NCI-H146 (cell line): ENCODE measurements around the gene SDK1.
"Not testable (repeated sequence)": the region's sequence is repeated elsewhere in the genome, so short reads cannot be mapped to it uniquely, and the experiment has no call there.

Source experiments
- DNase-seq: peaks from one replicate; lab custom pipeline; 2025; lab: John Stamatoyannopoulos, UW

SDK1 gene

GRCh38 chr7:4233621-4234497 is 932.8 kb downstream of the SDK1 start:
- DNase-seq = no peak

- DNase-seq = no peak
Measured at GRCh38 chr7:4234498-4234855, 933.4 kb downstream of the SDK1 start.

- DNase-seq = no peak
Measured at GRCh38 chr7:4234886-4235285, 933.8 kb downstream of the SDK1 start.

- DNase-seq = no peak
Measured at GRCh38 chr7:4235596-4235995, 934.5 kb downstream of the SDK1 start.

- no peak for DNase-seq
Measured at GRCh38 chr7:4236389-4236788, 935.3 kb downstream of the SDK1 start.

GRCh38 chr7:4236873-4237272 is 935.8 kb downstream of the SDK1 start:
- DNase-seq = not testable (repeated sequence)

- DNase-seq = no peak
Measured at GRCh38 chr7:4237296-4238235, 936.5 kb downstream of the SDK1 start.

GRCh38 chr7:4238861-4239260 is 937.8 kb downstream of the SDK1 start:
- DNase-seq = no peak

GRCh38 chr7:4240042-4240441 is 939.0 kb downstream of the SDK1 start:
- no peak for DNase-seq

- DNase-seq = no peak
Measured at GRCh38 chr7:4240520-4241303, 939.7 kb downstream of the SDK1 start.

- DNase-seq = no peak
Measured at GRCh38 chr7:4241304-4241612, 940.2 kb downstream of the SDK1 start.

- DNase-seq = no peak
Measured at GRCh38 chr7:4241791-4242190, 940.7 kb downstream of the SDK1 start.

GRCh38 chr7:4242706-4243105 is 941.7 kb downstream of the SDK1 start:
- DNase-seq = no peak

GRCh38 chr7:4244041-4244440 is 943.0 kb downstream of the SDK1 start:
- no peak for DNase-seq

- DNase-seq = no peak
Measured at GRCh38 chr7:4244635-4245034, 943.6 kb downstream of the SDK1 start.

- DNase-seq = no peak
Measured at GRCh38 chr7:4245135-4245865, 944.2 kb downstream of the SDK1 start.

GRCh38 chr7:4245866-4246470 is 944.9 kb downstream of the SDK1 start:
- DNase-seq = no peak

GRCh38 chr7:4246536-4246935 is 945.5 kb downstream of the SDK1 start:
- DNase-seq = no peak

- peak; percentile 78 for DNase-seq
Measured at GRCh38 chr7:4247106-4247876, 946.2 kb downstream of the SDK1 start.

GRCh38 chr7:4248295-4248694 is 947.2 kb downstream of the SDK1 start:
- DNase-seq = no peak
